GM18526 (cell line): ENCODE data around the gene LACTB.

Source experiments
- POLR2A ChIP-seq: IDR thresholded peaks from 3 replicates; pipeline ENCODE4 v1.6.1; 2011; ENCODE audit not compliant: insufficient read length; ENCODE audit errors: extremely low read depth

LACTB gene

GRCh38 chr15:63084806-63085205 lies 36.9 kb upstream of the LACTB start:
- TF ChIP-seq POLR2A = no peak

GRCh38 chr15:63085289-63085688 lies 36.4 kb upstream of the LACTB start:
- no peak for TF ChIP-seq POLR2A

- no peak for TF ChIP-seq POLR2A
Measured at GRCh38 chr15:63086271-63086670, 35.4 kb upstream of the LACTB start.

GRCh38 chr15:63086947-63087346 lies 34.7 kb upstream of the LACTB start:
- TF ChIP-seq POLR2A = no peak

GRCh38 chr15:63088533-63089245 lies 33.0 kb upstream of the LACTB start:
- no peak for TF ChIP-seq POLR2A

GRCh38 chr15:63089260-63090043 lies 32.2 kb upstream of the LACTB start:
- TF ChIP-seq POLR2A = no peak

- no peak for TF ChIP-seq POLR2A
Measured at GRCh38 chr15:63090472-63090871, 31.2 kb upstream of the LACTB start.

- no peak for TF ChIP-seq POLR2A
Measured at GRCh38 chr15:63090887-63091286, 30.8 kb upstream of the LACTB start.

GRCh38 chr15:63091679-63092446 lies 29.8 kb upstream of the LACTB start:
- no peak for TF ChIP-seq POLR2A

GRCh38 chr15:63093486-63094205 lies 28.0 kb upstream of the LACTB start:
- no peak for TF ChIP-seq POLR2A

- TF ChIP-seq POLR2A = no peak
Measured at GRCh38 chr15:63094495-63094931, 27.1 kb upstream of the LACTB start.

GRCh38 chr15:63096178-63096577 lies 25.5 kb upstream of the LACTB start:
- TF ChIP-seq POLR2A = no peak

- TF ChIP-seq POLR2A = no peak
Measured at GRCh38 chr15:63103416-63103815, 18.2 kb upstream of the LACTB start.

GRCh38 chr15:63104727-63105126 lies 16.9 kb upstream of the LACTB start:
- no peak for TF ChIP-seq POLR2A

GRCh38 chr15:63107895-63108546 lies 13.6 kb upstream of the LACTB start:
- TF ChIP-seq POLR2A = no peak
